ENCODE results near the gene KNTC1. TPM values are rescaled to one million over a fixed set of nuclear protein-coding genes. Genes with fewer than 3 reads are reported as not detected.

Gene KNTC1
- total and polyA plus RNA-seq, 2 of the 13 experiments (the other 11 are each of a cell fraction or from before 2014, with no cell fraction given): 45.1 to 57.6 TPM

DNA sequence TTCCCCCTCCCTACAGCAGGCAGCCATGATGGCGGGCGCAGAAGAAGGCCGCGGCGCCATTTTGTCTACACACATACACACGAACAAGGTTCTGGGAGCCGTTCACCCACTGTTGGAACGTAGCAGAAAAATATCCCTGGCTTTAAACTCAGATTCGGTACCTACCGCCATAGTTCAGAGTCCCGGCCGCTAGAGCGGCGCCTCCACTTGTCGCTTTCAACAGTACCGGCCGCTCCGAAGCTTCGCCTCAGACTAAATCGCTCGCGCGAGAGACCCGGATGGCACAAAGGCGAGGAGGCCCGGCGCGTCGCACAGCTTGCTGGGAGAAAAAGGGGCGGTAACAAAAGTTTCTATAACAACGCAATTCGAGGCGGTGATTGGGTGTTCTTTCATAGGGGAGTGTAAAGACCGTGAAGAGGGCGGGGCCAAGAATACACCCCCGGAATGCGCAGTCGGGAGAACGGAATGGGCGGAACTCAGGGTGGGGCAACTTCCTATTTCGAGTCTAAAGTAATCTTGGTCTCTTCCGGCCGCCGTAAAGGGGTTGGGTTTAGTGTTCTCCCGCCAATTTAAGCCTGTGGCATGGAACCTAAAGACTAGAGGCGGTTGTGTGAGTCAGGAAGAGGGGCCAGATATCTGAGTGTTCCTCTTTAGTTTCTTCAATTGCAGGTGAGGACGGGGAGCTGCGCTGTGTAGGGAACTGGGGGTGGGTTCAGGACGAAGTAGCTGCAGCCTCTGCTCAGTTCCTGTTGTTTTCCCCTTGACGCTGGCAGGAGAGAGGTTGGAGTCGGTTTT is at the start of gene KNTC1, which contains the start of gene RSRC2 (continued):
- TF ChIP-seq AHR (CRISPR knock-in tag; IDR thresholded peaks at IDR 0.05) (no peak), ARID5B (CRISPR knock-in tag; IDR thresholded peaks at IDR 0.05) (peak; percentile 53), ZNF10 (CRISPR knock-in tag; IDR thresholded peaks at IDR 0.05; ENCODE audit: borderline replicate concordance, low read depth) (no peak), NFKBIZ (CRISPR knock-in tag; IDR thresholded peaks at IDR 0.05) (no peak), MAZ (IDR thresholded peaks at IDR 0.05; ENCODE audit: borderline replicate concordance, low read depth, low read length) (peak; percentile 80), MAZ (CRISPR knock-in tag; IDR thresholded peaks at IDR 0.05; ENCODE audit: low read depth) (peak; percentile 53; the same call in 1 of the 2 replicates), MTF2 (CRISPR knock-in tag; IDR thresholded peaks at IDR 0.05; ENCODE audit: borderline replicate concordance) (no peak), MED13 (CRISPR knock-in tag; IDR thresholded peaks at IDR 0.05) (peak; percentile 62), JUND (CRISPR knock-in tag; IDR thresholded peaks at IDR 0.05) (0 out of 2 replicates have a peak, but pooled peaks have one; percentile 29), IRF2 (CRISPR knock-in tag; IDR thresholded peaks at IDR 0.05) (peak; percentile 81; the same call in 1 of the 2 replicates), KAT8 (CRISPR knock-in tag; IDR thresholded peaks at IDR 0.05) (peak; percentile 90), GABPB1 (CRISPR knock-in tag; IDR thresholded peaks at IDR 0.05) (peak; percentile 85), SIN3A (IDR thresholded peaks at IDR 0.05; ENCODE audit: borderline replicate concordance, low read depth, low read length) (peak; percentile 98), CCDC6 (CRISPR knock-in tag; IDR thresholded peaks at IDR 0.05) (peak; percentile 95), GTF3A (CRISPR knock-in tag; conservative IDR thresholded peaks at IDR 0.05) (no peak), GFI1 (CRISPR knock-in tag; IDR thresholded peaks at IDR 0.05; ENCODE audit: borderline replicate concordance) (0 out of 2 replicates have a peak, but pooled peaks have one; percentile 37), KAT2B (IDR thresholded peaks at IDR 0.05; ENCODE audit: borderline replicate concordance, low read depth, low read length) (no peak), PLRG1 (conservative IDR thresholded peaks at IDR 0.05) (no peak), FOSL1 (CRISPR knock-in tag; IDR thresholded peaks at IDR 0.05; ENCODE audit: borderline replicate concordance) (no peak), ATRX (CRISPR knock-in tag; IDR thresholded peaks at IDR 0.05; ENCODE audit: borderline replicate concordance) (no peak), AKAP8 (CRISPR knock-in tag; IDR thresholded peaks at IDR 0.05) (no peak)
- TF ChIP-seq, protein P1, sequence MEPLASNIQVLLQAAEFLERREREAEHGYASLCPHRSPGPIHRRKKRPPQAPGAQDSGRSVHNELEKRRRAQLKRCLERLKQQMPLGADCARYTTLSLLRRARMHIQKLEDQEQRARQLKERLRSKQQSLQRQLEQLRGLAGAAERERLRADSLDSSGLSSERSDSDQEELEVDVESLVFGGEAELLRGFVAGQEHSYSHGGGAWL (CRISPR knock-in tag; IDR thresholded peaks at IDR 0.05): no peak
- TF ChIP-seq, protein P2, sequence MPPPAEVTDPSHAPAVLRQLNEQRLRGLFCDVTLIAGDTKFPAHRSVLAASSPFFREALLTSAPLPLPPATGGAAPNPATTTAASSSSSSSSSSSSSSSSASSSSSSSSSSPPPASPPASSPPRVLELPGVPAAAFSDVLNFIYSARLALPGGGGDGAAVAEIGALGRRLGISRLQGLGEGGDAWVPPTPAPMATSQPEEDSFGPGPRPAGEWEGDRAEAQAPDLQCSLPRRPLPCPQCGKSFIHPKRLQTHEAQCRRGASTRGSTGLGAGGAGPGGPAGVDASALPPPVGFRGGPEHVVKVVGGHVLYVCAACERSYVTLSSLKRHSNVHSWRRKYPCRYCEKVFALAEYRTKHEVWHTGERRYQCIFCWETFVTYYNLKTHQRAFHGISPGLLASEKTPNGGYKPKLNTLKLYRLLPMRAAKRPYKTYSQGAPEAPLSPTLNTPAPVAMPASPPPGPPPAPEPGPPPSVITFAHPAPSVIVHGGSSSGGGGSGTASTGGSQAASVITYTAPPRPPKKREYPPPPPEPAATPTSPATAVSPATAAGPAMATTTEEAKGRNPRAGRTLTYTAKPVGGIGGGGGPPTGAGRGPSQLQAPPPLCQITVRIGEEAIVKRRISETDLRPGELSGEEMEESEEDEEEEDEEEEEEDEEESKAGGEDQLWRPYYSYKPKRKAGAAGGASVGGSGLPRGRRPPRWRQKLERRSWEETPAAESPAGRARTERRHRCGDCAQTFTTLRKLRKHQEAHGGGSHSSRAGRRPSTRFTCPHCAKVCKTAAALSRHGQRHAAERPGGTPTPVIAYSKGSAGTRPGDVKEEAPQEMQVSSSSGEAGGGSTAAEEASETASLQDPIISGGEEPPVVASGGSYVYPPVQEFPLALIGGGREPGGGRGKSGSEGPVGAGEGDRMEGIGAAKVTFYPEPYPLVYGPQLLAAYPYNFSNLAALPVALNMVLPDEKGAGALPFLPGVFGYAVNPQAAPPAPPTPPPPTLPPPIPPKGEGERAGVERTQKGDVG (CRISPR knock-in tag; IDR thresholded peaks at IDR 0.05; ENCODE audit: borderline replicate concordance): no peak

All from HepG2 (cell line).